HG03064 (cell line): Measurements from ENCODE around the gene ANXA6.
"Not testable (repeated sequence)": the region's sequence is repeated elsewhere in the genome, so short reads cannot be mapped to it uniquely, and the experiment has no call there.

ENCODE experiments used
- ATAC-seq: cut with Tn5 transposase; IDR thresholded peaks from one replicate; pipeline ENCODE4 v1.9.1; 2021; ENCODE audit warnings: low read depth; ENCODE audit not compliant: unreplicated experiment

ANXA6 gene

DNA sequence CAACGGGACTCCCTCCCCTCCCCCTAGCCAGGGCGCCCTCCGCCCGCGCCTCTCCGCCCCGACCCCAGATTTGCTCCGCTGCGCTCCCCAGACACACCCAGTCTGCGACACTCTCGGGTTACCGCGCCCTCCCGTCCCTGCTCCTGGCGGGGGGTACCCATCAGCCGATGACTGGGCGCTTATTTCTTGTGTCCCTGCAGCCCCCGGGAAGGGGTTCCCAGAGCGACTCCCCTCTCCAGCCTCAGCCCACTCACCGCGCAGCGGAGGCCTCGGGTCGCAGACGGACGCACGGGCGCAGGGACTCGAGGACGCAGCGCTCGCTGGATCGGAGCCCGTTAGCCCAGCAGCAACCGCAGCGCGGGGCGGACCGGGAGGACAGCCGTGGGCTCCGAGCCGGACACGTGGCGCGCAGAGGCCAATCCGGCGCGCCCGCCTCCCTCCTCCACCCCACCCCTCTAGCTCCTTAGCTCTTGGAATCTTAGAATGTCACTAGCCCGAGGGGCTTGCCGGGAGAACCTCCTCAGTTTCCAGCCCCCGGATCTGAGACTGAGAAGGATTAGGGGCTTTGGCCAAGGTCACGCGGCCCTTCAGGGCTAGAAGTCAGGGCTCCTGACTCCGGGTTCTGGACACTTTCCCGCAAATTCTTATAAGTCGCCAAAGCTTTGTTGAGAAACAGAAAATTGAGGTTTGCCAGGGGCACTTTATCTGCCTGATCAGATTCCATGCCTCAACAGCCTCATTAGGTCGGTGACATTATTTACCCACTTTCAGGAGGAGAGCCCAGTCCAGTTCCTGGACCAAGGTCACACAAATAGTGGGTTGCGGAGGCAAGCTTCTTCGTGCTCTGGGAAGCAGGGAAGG, at the start of gene ANXA6:
TSS of gene ANXA6 (minus strand) at position 354 of the 861 bp plus-strand sequence. CDS start 9,878 bp downstream, outside the sequence.
- peak; percentile 54 for ATAC-seq

DNA sequence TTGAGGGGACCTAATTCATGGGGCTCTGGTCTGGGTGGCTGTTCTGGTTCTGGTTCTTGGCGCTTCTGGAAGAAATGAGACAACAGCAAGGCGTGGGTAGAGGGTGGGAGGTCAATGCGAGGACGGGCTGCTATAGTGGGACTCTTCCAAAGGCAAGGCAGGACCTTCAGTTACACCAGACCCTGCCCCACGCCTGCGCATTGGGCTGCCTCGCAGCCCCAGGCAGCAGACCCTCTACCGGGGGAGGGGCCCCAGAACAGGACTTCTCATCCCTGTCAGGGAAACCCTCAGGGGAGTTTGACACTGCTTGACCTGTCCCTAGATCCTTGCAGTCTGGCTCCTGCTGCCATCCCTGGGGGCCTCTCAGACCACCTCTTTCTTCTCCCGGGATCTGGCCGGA, 47.8 kb upstream of the ANXA6 start:
- no peak for ATAC-seq

GRCh38 chr5:151204051-151204450, 46.5 kb upstream of the ANXA6 start:
- ATAC-seq, result no peak

- no peak for ATAC-seq
These were observed 45.0 kb upstream of the ANXA6 start for GRCh38 chr5:151202381-151203139.

- no peak for ATAC-seq
These were observed 43.5 kb upstream of the ANXA6 start for GRCh38 chr5:151200913-151201595.

GRCh38 chr5:151199581-151200185, 42.1 kb upstream of the ANXA6 start:
- no peak for ATAC-seq

GRCh38 chr5:151198861-151199260, 41.3 kb upstream of the ANXA6 start:
- no peak for ATAC-seq

- not testable (repeated sequence) for ATAC-seq
These were observed 39.7 kb upstream of the ANXA6 start for GRCh38 chr5:151197291-151197600.

GRCh38 chr5:151196556-151197290, 39.1 kb upstream of the ANXA6 start:
- peak; percentile 88 for ATAC-seq

DNA sequence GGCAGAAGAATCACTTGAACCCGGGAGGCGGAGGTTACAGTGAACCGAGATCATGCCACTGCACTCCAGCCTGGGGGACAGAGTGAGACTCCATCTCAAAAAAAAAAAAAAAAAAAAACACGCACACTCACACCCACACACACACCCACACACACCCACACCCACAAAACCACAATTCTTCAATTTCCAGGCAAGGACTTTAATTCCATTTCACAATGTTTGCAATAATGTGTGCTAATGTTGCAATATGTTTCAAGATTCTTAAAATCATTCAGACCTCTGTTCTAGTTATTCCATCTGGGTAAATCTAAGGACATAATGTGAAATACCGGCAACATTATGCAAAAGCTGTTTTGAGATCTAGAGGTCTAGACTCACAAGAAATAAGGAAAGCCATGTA, 38.0 kb upstream of the ANXA6 start:
- no peak for ATAC-seq

GRCh38 chr5:151192626-151193025, 35.0 kb upstream of the ANXA6 start:
- ATAC-seq, result no peak

GRCh38 chr5:151191661-151192060, 34.1 kb upstream of the ANXA6 start:
- ATAC-seq, result no peak

DNA sequence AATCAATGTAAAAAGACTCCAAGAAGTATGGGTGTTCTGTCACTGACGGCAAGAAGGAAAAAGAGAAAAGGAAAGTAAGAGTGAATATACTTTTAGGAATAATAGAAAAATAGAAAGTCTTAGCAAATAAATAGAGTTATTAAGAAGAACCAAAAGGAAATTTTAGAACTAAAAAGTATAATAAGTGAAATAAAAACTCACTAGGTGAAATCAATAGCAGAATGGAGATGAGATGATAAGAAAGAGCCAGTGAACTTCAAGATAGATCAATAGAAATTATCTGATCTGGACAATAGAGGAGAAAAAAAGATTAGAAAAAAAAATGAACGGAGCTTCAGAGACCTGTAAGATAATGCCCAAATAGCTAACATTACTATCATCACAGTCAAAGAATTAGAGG, 31.6 kb upstream of the ANXA6 start:
- no peak for ATAC-seq

GRCh38 chr5:151186538-151186937, 29.0 kb upstream of the ANXA6 start:
- ATAC-seq, result no peak

DNA sequence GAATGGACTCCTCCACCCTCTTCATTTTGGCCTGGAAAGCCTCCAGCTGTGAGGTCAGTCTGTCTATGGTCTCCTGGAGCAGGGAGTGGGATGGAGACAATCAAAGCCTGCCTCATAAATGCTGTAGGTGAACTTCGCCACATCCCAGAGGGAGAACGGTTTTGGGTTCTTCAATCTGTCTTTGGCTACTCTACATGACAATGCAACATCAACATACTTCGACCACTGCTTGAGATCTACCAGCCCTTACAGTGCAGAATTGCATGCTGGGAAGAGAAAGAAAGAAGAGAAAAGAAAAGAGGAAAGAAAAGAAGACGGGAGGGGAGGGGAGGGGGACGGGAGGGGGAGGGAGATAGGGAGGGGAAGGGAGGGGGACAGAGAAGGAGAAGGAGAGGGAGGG, 28.5 kb upstream of the ANXA6 start:
- no peak for ATAC-seq

- no peak for ATAC-seq
These were observed 26.9 kb upstream of the ANXA6 start for GRCh38 chr5:151184316-151185042.

GRCh38 chr5:151183456-151184245, 26.1 kb upstream of the ANXA6 start:
- ATAC-seq, result no peak

DNA sequence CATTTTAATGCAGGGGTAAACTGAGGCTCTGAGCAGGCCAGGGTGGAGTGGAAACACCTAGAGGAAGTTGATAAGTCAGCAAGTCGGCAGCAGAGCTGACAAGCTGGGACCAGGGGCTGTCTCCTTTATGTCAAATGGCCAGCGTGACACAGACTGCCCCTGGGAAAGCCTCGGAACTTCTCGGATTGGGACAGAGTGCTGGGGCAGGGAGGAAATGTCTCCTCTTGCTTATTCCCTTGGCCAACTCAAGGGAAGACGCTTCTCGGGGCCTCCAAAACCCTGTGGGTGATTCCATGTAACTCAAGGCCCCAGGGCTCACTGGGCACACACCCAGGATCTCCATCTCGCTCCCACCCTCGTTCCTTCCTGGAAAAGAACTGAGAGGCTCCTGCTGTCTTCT, 25.4 kb upstream of the ANXA6 start:
- ATAC-seq, result no peak

DNA sequence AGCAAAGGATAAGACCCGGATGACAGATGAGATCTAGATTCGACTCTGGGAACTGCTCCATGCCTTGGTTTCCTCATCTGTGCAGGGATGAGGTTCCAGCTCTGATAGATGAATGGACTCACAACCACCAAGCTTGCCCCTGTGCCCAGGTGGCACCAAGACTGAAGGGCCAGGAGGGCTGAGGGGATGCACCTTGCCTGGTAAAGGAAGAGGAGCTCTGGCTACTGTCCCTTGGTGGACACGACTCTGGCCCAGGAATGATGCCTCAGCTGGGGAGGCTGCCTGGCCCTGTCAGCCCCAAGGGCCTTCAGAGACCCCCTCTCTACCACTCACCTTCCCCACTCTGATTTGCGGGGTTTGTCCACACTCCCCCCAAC, 24.9 kb upstream of the ANXA6 start:
- no peak for ATAC-seq
